OCI-LY1 (cell line): Measurements from ENCODE around the gene PFDN4.

Experiments used
- H2AFZ ChIP-seq: fragments of 200-600 bp; sonication (generic), shearing (Covaris generic); 2 replicates; pipeline ENCODE4 v1.6.0; 2014; ENCODE audit warnings: antibody characterized with exemption, mild to moderate bottlenecking, low read length
- H3F3A ChIP-seq: fragments of 200-600 bp; sonication (generic), shearing (Covaris generic); 2 replicates; pipeline ENCODE4 v1.6.0; 2014; ENCODE audit warnings: mild to moderate bottlenecking, antibody characterized with exemption, low read length, moderate library complexity; ENCODE audit not compliant: insufficient read depth
- H3K27ac ChIP-seq: fragments of 200-600 bp; sonication (generic); 2 replicates; pipeline ENCODE4 v1.5.1; 2014; ENCODE audit warnings: low read length, mixed run types, mild to moderate bottlenecking, low read depth; ENCODE audit not compliant: poor library complexity, severe bottlenecking
- H3K27me3 ChIP-seq: fragments of 200-600 bp; sonication (generic); 2 replicates; pipeline ENCODE4 v1.6.0; 2014; ENCODE audit warnings: antibody characterized with exemption, mild to moderate bottlenecking, low read length, moderate library complexity; ENCODE audit not compliant: insufficient read depth
- H3K36me3 ChIP-seq: fragments of 200-600 bp; sonication (generic); 2 replicates; pipeline ENCODE4 v1.6.1; 2014; ENCODE audit warnings: mild to moderate bottlenecking, antibody characterized with exemption, low read length, moderate library complexity, mixed read lengths; ENCODE audit not compliant: insufficient read depth
- H3K4me1 ChIP-seq: fragments of 200-600 bp; sonication (generic); 2 replicates; pipeline ENCODE4 v1.5.1; 2014; ENCODE audit warnings: mild to moderate bottlenecking, low read length, moderate library complexity; ENCODE audit not compliant: insufficient read depth, severe bottlenecking
- H3K4me2 ChIP-seq: fragments of 200-600 bp; sonication (generic), shearing (Covaris generic); 2 replicates; pipeline ENCODE4 v1.6.1; 2014; ENCODE audit warnings: low read length
- H3K4me3 ChIP-seq: fragments of 200-600 bp; sonication (generic); 2 replicates; pipeline ENCODE4 v1.5.1; 2014; ENCODE audit warnings: low read length, low read depth, mild to moderate bottlenecking, mixed read lengths; ENCODE audit not compliant: poor library complexity, severe bottlenecking
- H3K79me2 ChIP-seq: fragments of 200-600 bp; shearing (Covaris generic); 2 replicates; pipeline ENCODE4 v1.6.1; 2016; ENCODE audit warnings: mixed run types, low read length, mixed read lengths; ENCODE audit not compliant: insufficient read depth
- H3K9ac ChIP-seq: fragments of 200-600 bp; sonication (generic), shearing (Covaris generic); 2 replicates; pipeline ENCODE4 v1.6.1; 2014; ENCODE audit warnings: mild to moderate bottlenecking, low read length, mixed read lengths
- H3K9me2 ChIP-seq: fragments of 200-600 bp; sonication (generic), shearing (Covaris generic); 2 replicates; pipeline ENCODE4 v1.6.1; 2014; ENCODE audit warnings: low read depth, mild to moderate bottlenecking, low read length, mixed read lengths
- H3K9me3 ChIP-seq: fragments of 200-600 bp; shearing (Covaris generic); 2 replicates; pipeline ENCODE4 v1.6.1; 2014; ENCODE audit warnings: low read length, mixed read lengths
- H4K20me1 ChIP-seq: fragments of 200-600 bp; sonication (generic), shearing (Covaris generic); 2 replicates; pipeline ENCODE4 v1.6.0; 2016; ENCODE audit warnings: mild to moderate bottlenecking, low read length; ENCODE audit not compliant: insufficient read depth
- CTCF ChIP-seq: fragments of 200-600 bp; sonication (generic), shearing (Covaris generic); IDR thresholded peaks from 2 replicates; pipeline ENCODE4 v1.5.1; 2017; ENCODE audit warnings: mild to moderate bottlenecking, antibody characterized with exemption, low read length, moderate library complexity, mixed read lengths
- EZH2 ChIP-seq: fragments of 200-600 bp; sonication (generic), shearing (Covaris generic); IDR thresholded peaks from 2 replicates; pipeline ENCODE4 v1.8.0; 2017; ENCODE audit warnings: borderline replicate concordance, mixed run types, mild to moderate bottlenecking, antibody characterized with exemption, low read length, moderate library complexity, mixed read lengths

Gene PFDN4

GRCh38 chr20:54200487-54201267 lies 7.2 kb upstream of the PFDN4 start:
- Histone ChIP-seq H3K9me2 (no peaks in the 10 kb centered on the region), H3K9ac (no peak overlapping the region), H3K4me1 (no peaks in the 10 kb centered on the region), H3K4me3 (no peak overlapping the region), H3K4me2 (no peak overlapping the region), H3F3A (no peaks in the 10 kb centered on the region), H3K79me2 (no peaks in the 10 kb centered on the region), H3K9me3 (no peaks in the 10 kb centered on the region), H3K36me3 (no peaks in the 10 kb centered on the region), H3K27me3 (0 out of 2 replicates have a peak, but pooled peaks cover 7% of the 10 kb centered on the region), H2AFZ (no peak overlapping the region), H3K27ac (no peak overlapping the region), H4K20me1 (no peaks in the 10 kb centered on the region)
- no peak for TF ChIP-seq EZH2

- no peak overlapping the region for H2AFZ ChIP-seq
- H3K27me3 ChIP-seq, result 0 out of 2 replicates have a peak, but pooled peaks cover 7% of the 10 kb centered on the region
- H3K9me3 ChIP-seq, result no peaks in the 10 kb centered on the region
- no peaks in the 10 kb centered on the region for H3K79me2 ChIP-seq
- no peaks in the 10 kb centered on the region for H3F3A ChIP-seq
- no peaks in the 10 kb centered on the region for H3K36me3 ChIP-seq
- H3K4me3 ChIP-seq, result no peak overlapping the region
- no peak overlapping the region for H3K9ac ChIP-seq
- H3K4me2 ChIP-seq, result no peak overlapping the region
- H3K4me1 ChIP-seq, result no peaks in the 10 kb centered on the region
- H4K20me1 ChIP-seq, result no peaks in the 10 kb centered on the region
- no peak for TF ChIP-seq EZH2
- no peak for TF ChIP-seq CTCF
- no peak overlapping the region for H3K27ac ChIP-seq
- H3K9me2 ChIP-seq, result no peaks in the 10 kb centered on the region
Measured at GRCh38 chr20:54201268-54201846, 6.5 kb upstream of the PFDN4 start.

- TF ChIP-seq EZH2 (no peak), CTCF (no peak)
- H3K9ac ChIP-seq, result no peak overlapping the region
- 0 out of 2 replicates have a peak, but pooled peaks cover under 1% of the 10 kb centered on the region for H3K79me2 ChIP-seq
Measured at GRCh38 chr20:54203281-54203680, 4.6 kb upstream of the PFDN4 start.

More at GRCh38 chr20:54203281-54203680, 4.6 kb upstream of the PFDN4 start:
- Histone ChIP-seq H3K4me1 (no peaks in the 10 kb centered on the region), H2AFZ (no peak overlapping the region), H3K27me3 (0 out of 2 replicates have a peak, but pooled peaks cover 7% of the 10 kb centered on the region), H3K4me3 (no peak overlapping the region), H3K9me3 (no peaks in the 10 kb centered on the region), H3F3A (no peaks in the 10 kb centered on the region), H4K20me1 (no peaks in the 10 kb centered on the region), H3K4me2 (no peak overlapping the region), H3K36me3 (no peaks in the 10 kb centered on the region), H3K27ac (no peak overlapping the region), H3K9me2 (no peaks in the 10 kb centered on the region)
